AG09319 (cell line): ENCODE data around the gene RPH3AL.

ENCODE experiments used
- DNase-seq: peaks from one replicate; pipeline ENCODE4 v3.0.0-alpha.2; 2010; ENCODE audit warnings: low read depth; ENCODE audit errors: extremely low read depth
- CTCF ChIP-seq: IDR thresholded peaks from 2 replicates; pipeline ENCODE4 v1.5.1; 2011; ENCODE audit warnings: low read depth, mild to moderate bottlenecking, inconsistent platforms, low read length, moderate library complexity

Gene RPH3AL

GRCh38 chr17:192666-193425 is 159.8 kb downstream of the RPH3AL start:
- no peak for DNase-seq
- TF ChIP-seq CTCF = no peak

DNA sequence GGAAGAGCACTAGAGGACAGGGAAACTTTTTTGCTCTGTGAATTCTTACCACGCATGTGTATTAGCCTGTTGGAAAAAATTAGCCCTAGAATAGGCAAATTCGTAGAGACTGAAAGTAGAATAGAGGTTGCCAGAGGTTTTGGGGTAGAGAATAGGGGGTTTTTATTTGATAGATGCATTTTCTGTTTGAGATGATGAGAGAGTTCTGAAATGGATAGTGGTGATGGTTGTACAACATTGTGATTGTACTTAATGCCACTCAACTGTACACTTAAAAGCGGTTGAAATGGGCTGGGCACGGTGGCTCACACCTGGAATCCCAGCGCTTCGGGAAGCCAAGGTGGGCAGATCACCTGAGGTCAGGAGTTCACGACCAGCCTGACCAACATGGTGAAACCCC is 163.2 kb downstream of the RPH3AL start:
- DNase-seq = no peak
- no peak for TF ChIP-seq CTCF

DNA sequence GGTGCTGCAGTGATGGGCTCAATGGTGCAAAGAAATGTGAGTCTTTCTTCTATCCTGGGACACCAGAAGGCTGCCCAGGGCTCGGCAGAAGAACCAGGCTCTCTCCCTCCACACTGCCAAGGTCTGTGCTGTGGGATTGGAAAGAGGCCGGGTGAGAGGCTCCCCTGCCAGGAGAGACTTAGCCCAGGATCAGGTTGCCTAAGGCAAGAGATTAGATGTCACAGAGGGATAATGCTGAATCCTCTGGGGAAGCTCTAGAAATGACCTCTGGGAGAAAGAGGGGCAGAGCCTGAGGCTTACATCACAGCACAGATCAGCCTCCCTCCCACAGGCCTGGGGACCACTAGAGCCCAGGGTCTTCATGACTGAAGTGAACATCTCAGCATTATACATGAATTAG is 165.5 kb downstream of the RPH3AL start:
- TF ChIP-seq CTCF = no peak
- no peak for DNase-seq

- no peak for DNase-seq
- TF ChIP-seq CTCF = no peak
Observed at GRCh38 chr17:185445-186138, 167.0 kb downstream of the RPH3AL start.

DNA sequence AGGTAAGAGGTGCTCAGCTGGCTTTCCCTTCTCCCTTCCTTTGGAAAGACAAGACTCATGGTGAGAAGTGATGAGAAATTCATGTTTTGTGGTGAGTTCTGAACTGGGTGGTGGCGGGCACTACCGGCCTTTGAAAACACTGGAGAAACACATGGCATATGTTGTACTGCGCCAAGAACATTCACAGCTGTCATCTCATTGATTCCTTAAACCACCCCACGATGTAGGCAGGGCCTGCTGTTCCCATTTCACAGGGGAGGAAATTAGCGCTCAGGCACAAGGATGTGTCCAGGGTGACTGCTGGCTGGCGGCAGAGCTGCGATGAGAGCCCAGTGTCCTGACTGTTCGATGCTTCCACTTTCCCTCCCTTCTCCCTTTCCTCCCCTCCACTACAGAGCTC is 169.6 kb downstream of the RPH3AL start:
- DNase-seq = no peak
- no peak for TF ChIP-seq CTCF

DNA sequence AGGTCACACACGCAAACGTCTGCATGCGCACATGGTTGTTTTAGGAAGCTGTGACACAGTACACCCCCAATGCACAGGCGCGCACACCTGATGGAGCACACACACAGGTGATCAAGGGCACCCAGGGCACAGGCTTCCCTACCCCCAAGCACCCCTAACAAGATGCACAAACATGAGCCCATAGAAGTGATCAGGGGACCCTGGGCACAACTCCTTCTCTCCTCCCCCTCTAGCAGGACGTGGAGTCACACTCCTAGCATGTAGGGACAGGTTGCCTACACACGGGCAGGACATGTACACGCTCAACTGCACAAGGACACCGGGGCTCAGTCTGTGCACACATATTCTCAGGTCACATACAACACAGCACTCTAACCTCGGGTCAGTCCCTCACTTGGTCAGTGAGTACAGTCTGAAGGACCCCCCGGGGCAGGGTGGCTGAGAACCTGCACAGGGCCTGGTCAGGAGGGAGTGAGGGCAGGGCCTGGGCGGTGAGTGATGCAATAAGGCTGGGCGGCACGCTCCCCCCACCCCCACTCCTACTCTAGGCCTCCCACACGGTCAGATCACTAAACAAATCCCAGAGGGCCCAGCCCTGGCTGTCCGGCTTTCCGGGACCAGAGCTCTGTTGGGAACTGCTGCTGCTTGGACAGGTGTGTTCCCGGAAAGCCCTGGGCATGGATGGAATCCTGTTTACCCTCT is 170.4 kb downstream of the RPH3AL start:
- DNase-seq = no peak
- no peak for TF ChIP-seq CTCF
